ENCODE data around the gene EBF3. TPM values are rescaled to one million over a fixed set of nuclear protein-coding genes. Genes with fewer than 3 reads are reported as not detected.

The EBF3 gene
- total and polyA plus RNA-seq, 3 experiments from 2014 or later: not detected

- POLR2A ChIA-PET: no interaction called here
Observed at GRCh38 chr10:129832573-129833467, 131.3 kb downstream of the EBF3 start.

GRCh38 chr10:129831150-129831549 lies 132.9 kb downstream of the EBF3 start:
- no peaks in the 10 kb centered on the region for H3K36me3 ChIP-seq (ENCODE audit: insufficient read depth, low read length)
- POLR2A ChIA-PET: no interaction called here
- no peak overlapping the region for H3K4me3 ChIP-seq (ENCODE audit: low read length)
- H3K9me3 ChIP-seq (ENCODE audit: low read length): no peaks in the 10 kb centered on the region
- no peaks in the 10 kb centered on the region for H3K36me3 Mint-ChIP-seq
- no peak overlapping the region for H3K27ac ChIP-seq (ENCODE audit: low read depth, low read length)
- H3K4me1 ChIP-seq (ENCODE audit: insufficient read depth, low read length): no peaks in the 10 kb centered on the region
- H3K4me1 Mint-ChIP-seq: no peaks in the 10 kb centered on the region
- no peaks in the 10 kb centered on the region for H3K9me3 Mint-ChIP-seq
- no peak for DNase-seq
- peaks cover 0 to 2% of the 10 kb centered on the region in 2 donors for H3K27me3 Mint-ChIP-seq
- no peaks in the 10 kb centered on the region for H3K27me3 ChIP-seq (ENCODE audit: insufficient read depth, low read length, poor library complexity, severe bottlenecking)
- H3K27ac Mint-ChIP-seq: no peak overlapping the region
- CTCF ChIA-PET: no interaction called here
- no peak overlapping the region for H3K4me3 Mint-ChIP-seq

More at GRCh38 chr10:129832573-129833467, 131.3 kb downstream of the EBF3 start:
- Mint-ChIP-seq H3K27ac (no peak overlapping the region), H3K9me3 (no peaks in the 10 kb centered on the region), H3K36me3 (no peaks in the 10 kb centered on the region), H3K27me3 (peaks cover 0 to 2% of the 10 kb centered on the region in 2 donors), H3K4me1 (no peaks in the 10 kb centered on the region), H3K4me3 (no peak overlapping the region)
- no peaks in the 10 kb centered on the region for H3K27me3 ChIP-seq (ENCODE audit: insufficient read depth, low read length, poor library complexity, severe bottlenecking)
- H3K4me3 ChIP-seq (ENCODE audit: low read length): no peak overlapping the region
- no peaks in the 10 kb centered on the region for H3K9me3 ChIP-seq (ENCODE audit: low read length)
- no peak overlapping the region for H3K27ac ChIP-seq (ENCODE audit: low read depth, low read length)
- CTCF ChIA-PET: no interaction called here
- no peak for DNase-seq
- H3K36me3 ChIP-seq (ENCODE audit: insufficient read depth, low read length): no peaks in the 10 kb centered on the region
- no peaks in the 10 kb centered on the region for H3K4me1 ChIP-seq (ENCODE audit: insufficient read depth, low read length)

GRCh38 chr10:129825826-129826225 lies 138.2 kb downstream of the EBF3 start:
- Histone ChIP-seq H3K36me3 (ENCODE audit: insufficient read depth, low read length) (no peaks in the 10 kb centered on the region), H3K27ac (ENCODE audit: low read depth, low read length) (no peak overlapping the region), H3K4me1 (ENCODE audit: insufficient read depth, low read length) (no peaks in the 10 kb centered on the region), H3K9me3 (ENCODE audit: low read length) (no peaks in the 10 kb centered on the region), H3K4me3 (ENCODE audit: low read length) (no peak overlapping the region), H3K27me3 (ENCODE audit: insufficient read depth, low read length, poor library complexity, severe bottlenecking) (no peaks in the 10 kb centered on the region)
- DNase-seq: no peak
- H3K9me3 Mint-ChIP-seq: no peaks in the 10 kb centered on the region
- ChIA-PET POLR2A (no interaction called here), CTCF (no interaction called here)
- no peak overlapping the region for H3K27ac Mint-ChIP-seq
- H3K4me1 Mint-ChIP-seq: no peaks in the 10 kb centered on the region
- H3K36me3 Mint-ChIP-seq: no peaks in the 10 kb centered on the region
- no peak overlapping the region for H3K4me3 Mint-ChIP-seq
- peaks cover 2 to 5% of the 10 kb centered on the region in 2 donors for H3K27me3 Mint-ChIP-seq

- Mint-ChIP-seq H3K36me3 (no peaks in the 10 kb centered on the region), H3K9me3 (no peaks in the 10 kb centered on the region), H3K27ac (peak overlapping the region in 1 of 8 donors; percentile 65), H3K4me1 (no peaks in the 10 kb centered on the region), H3K4me3 (no peak overlapping the region), H3K27me3 (peaks cover 2 to 6% of the 10 kb centered on the region in 2 donors)
- Histone ChIP-seq H3K4me1 (ENCODE audit: insufficient read depth, low read length) (no peaks in the 10 kb centered on the region), H3K4me3 (ENCODE audit: low read length) (no peak overlapping the region), H3K36me3 (ENCODE audit: insufficient read depth, low read length) (no peaks in the 10 kb centered on the region), H3K27me3 (ENCODE audit: insufficient read depth, low read length, poor library complexity, severe bottlenecking) (no peaks in the 10 kb centered on the region), H3K27ac (ENCODE audit: low read depth, low read length) (no peak overlapping the region), H3K9me3 (ENCODE audit: low read length) (no peaks in the 10 kb centered on the region)
- POLR2A ChIA-PET: no interaction called here
- CTCF ChIA-PET: no interaction called here
- DNase-seq: no peak
Observed at GRCh38 chr10:129825221-129825620, 138.9 kb downstream of the EBF3 start.

GRCh38 chr10:129820451-129820850 lies 143.6 kb downstream of the EBF3 start:
- H3K9me3 ChIP-seq (ENCODE audit: low read length): no peaks in the 10 kb centered on the region
- POLR2A ChIA-PET: no interaction called here
- no peak overlapping the region for H3K27ac Mint-ChIP-seq
- H3K4me1 ChIP-seq (ENCODE audit: insufficient read depth, low read length): no peaks in the 10 kb centered on the region
- H3K27ac ChIP-seq (ENCODE audit: low read depth, low read length): no peak overlapping the region
- no peaks in the 10 kb centered on the region for H3K27me3 ChIP-seq (ENCODE audit: insufficient read depth, low read length, poor library complexity, severe bottlenecking)
- no peak overlapping the region for H3K4me3 Mint-ChIP-seq
- CTCF ChIA-PET: no interaction called here
- H3K27me3 Mint-ChIP-seq: peaks cover 2 to 8% of the 10 kb centered on the region in 2 donors
- DNase-seq: no peak
- H3K36me3 Mint-ChIP-seq: no peaks in the 10 kb centered on the region
- H3K4me3 ChIP-seq (ENCODE audit: low read length): no peak overlapping the region
- peaks cover 4 to 7% (median 6%) of the 10 kb centered on the region in 5 donors for H3K9me3 Mint-ChIP-seq
- H3K4me1 Mint-ChIP-seq: no peaks in the 10 kb centered on the region
- no peaks in the 10 kb centered on the region for H3K36me3 ChIP-seq (ENCODE audit: insufficient read depth, low read length)

- H3K27me3 ChIP-seq (ENCODE audit: insufficient read depth, low read length, poor library complexity, severe bottlenecking): no peaks in the 10 kb centered on the region
- Mint-ChIP-seq H3K27me3 (peaks cover 2 to 11% of the 10 kb centered on the region in 2 donors), H3K4me3 (no peak overlapping the region), H3K9me3 (peaks cover 4 to 7% (median 7%) of the 10 kb centered on the region in 5 donors), H3K27ac (no peak overlapping the region), H3K4me1 (no peaks in the 10 kb centered on the region), H3K36me3 (no peaks in the 10 kb centered on the region)
- no peak for DNase-seq
- no peak overlapping the region for H3K27ac ChIP-seq (ENCODE audit: low read depth, low read length)
- H3K9me3 ChIP-seq (ENCODE audit: low read length): no peaks in the 10 kb centered on the region
- H3K4me3 ChIP-seq (ENCODE audit: low read length): no peak overlapping the region
- ChIA-PET POLR2A (no interaction called here), CTCF (no interaction called here)
- no peaks in the 10 kb centered on the region for H3K4me1 ChIP-seq (ENCODE audit: insufficient read depth, low read length)
- H3K36me3 ChIP-seq (ENCODE audit: insufficient read depth, low read length): no peaks in the 10 kb centered on the region
Observed at GRCh38 chr10:129816656-129817045, 147.4 kb downstream of the EBF3 start.

- Mint-ChIP-seq H3K27ac (no peak overlapping the region), H3K36me3 (no peaks in the 10 kb centered on the region), H3K4me3 (no peak overlapping the region), H3K27me3 (peaks cover 2 to 11% of the 10 kb centered on the region in 2 donors), H3K9me3 (peaks cover 4 to 7% (median 7%) of the 10 kb centered on the region in 5 donors), H3K4me1 (no peaks in the 10 kb centered on the region)
- no peaks in the 10 kb centered on the region for H3K36me3 ChIP-seq (ENCODE audit: insufficient read depth, low read length)
- POLR2A ChIA-PET: no interaction called here
- no peak overlapping the region for H3K27ac ChIP-seq (ENCODE audit: low read depth, low read length)
- no peaks in the 10 kb centered on the region for H3K4me1 ChIP-seq (ENCODE audit: insufficient read depth, low read length)
- DNase-seq: no peak
- no peaks in the 10 kb centered on the region for H3K27me3 ChIP-seq (ENCODE audit: insufficient read depth, low read length, poor library complexity, severe bottlenecking)
- CTCF ChIA-PET: no interaction called here
- no peaks in the 10 kb centered on the region for H3K9me3 ChIP-seq (ENCODE audit: low read length)
- H3K4me3 ChIP-seq (ENCODE audit: low read length): no peak overlapping the region
Observed at GRCh38 chr10:129815898-129816655, 148.0 kb downstream of the EBF3 start.
